Right hindlimb (tissue), 1 donor: ENCODE measurements around the gene ABHD10.

Source experiments
- DNase-seq: peaks from one replicate; pipeline ENCODE4 v3.0.0-alpha.2; 2018

ABHD10 gene

DNA sequence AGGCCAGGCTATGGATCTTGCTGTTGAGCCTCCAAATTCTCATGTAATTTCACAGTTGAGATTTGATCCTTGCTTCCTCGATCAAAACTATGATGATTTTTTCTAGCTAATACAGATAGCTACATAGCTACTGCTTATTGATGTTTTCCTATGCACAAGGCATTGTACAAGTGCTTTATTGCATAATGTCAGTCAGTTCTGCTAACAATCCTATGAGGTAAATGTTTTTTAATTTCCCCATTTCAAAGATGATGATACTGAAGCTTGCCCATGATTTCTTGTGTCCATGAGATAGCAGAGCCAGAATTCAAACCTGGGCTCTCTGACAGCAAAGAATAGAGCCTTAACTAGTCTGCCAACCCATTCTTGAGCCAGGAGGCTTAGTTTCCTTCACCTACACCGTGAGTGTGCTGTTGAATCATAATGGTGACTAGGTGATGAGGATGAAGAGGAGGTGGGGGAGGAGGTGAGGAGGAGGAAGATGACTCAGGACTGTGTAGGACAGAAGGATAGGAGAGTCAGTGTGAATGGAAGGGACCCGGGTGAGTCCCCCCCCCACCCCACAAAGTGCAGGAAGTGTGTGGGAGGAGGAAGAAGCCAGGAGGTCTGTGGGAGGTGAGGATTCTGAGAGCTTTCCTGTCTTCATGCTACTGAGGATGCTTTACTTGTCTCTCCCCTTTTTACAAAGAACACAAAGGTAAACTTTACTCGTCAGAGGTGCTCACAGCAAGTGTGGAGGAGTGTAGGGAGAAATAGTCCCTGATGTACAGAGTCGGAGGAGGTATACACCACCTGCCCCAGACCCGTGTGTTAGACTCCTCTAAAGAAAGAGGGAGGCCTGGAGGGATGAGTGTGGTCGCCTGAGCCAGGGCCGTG, 23.5 kb downstream of the ABHD10 start:
- no peak for DNase-seq

DNA sequence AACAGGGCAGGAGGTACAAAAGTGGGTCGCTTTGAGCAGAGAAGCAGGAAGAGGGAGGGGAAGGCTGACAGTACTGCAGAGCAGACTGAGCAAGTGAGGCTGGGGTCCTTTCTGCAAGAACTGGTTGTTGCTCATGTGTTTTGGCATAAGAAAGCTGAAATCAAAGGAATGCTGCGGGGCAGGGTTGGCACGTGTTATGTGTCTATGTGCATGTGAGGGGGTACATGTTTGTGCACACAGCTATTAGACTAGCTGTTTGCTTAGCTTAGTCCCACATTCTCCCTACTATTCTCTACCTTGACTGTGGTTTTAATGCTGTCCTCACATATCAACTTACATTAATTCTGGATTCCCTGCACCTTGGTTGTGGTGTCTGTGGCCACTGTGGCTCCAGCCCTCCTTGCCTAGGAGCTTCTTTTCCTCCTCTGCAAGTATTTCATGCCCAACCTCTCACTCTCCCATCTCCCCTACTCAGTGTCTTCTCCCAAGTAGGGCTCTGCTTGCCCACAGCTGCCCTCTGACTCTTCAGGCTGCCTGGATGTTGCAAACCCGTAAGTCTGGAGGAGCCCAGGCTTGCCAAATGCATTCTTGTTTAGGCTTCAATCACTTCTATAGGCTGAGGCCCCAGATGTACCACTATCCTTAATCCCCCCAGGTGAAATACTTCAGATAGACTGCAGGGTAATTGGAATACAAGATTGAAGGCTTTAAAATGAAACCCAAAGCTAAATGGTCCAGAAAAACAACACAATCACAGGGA, 24.7 kb downstream of the ABHD10 start:
- no peak for DNase-seq

DNA sequence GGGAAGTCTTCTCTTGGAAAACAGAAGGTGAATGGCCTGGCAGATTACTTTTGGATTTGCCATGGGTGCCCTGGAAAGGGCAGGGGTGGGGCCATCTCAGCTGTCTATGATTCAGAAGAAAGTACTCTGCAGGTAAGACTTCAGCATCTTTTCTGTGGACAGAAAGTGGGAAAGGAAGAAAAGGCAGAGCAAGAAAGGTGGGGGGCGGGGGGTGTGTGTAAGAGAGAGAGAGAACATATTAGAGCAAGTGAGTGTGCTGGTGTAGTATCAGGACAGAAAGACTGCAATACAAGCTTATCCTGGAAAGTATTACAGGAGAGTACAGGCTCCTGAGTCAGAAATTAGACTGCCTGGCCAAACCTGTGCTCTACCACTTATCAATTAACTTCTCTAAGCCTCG, 25.4 kb downstream of the ABHD10 start:
- DNase-seq = no peak

DNA sequence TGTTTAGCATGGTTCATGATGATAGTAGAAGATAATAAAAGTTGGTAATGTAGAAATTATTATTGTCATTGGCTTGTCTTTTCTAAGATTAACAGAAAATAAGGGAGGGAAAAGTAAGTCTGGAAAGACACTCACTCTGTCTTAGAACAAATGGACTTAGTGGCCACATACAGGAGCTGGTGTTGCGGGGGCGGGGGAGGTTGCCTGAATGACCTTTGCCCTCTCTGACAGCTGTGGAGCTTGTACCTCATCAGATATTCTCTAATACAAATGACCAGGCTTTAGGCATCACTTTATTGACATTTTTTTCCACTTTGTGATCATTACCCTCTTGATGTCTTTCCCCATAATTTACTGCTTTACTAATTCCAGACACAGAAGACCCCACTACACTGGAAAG, 25.8 kb downstream of the ABHD10 start:
- DNase-seq = no peak

DNA sequence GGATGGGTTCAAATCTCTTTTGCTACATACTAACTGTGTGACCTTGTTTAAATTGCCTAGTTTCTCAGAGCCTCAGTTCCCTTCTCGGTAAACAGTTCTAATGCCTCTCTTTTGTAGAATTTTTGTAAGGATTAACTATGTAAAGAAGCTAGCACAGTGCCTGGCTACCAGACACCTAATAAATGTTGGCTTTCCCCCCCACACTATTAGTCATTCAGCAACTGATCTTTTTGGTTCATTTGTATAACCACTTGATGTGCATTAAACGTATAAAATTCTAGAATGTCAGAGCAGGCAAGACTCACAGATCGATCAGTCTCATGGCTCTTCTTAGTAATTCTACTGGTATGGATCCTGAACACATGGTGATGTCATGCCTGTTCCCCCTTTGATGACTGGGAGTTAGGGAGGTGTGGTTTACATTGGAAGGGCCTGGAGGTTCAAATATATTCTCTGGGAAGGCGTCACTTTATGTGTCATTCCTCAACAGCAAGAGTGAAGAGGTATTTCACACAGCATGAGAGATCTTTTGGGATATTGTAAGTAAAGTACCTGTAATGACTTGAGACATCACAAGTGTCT, 26.4 kb downstream of the ABHD10 start:
- no peak for DNase-seq

DNA sequence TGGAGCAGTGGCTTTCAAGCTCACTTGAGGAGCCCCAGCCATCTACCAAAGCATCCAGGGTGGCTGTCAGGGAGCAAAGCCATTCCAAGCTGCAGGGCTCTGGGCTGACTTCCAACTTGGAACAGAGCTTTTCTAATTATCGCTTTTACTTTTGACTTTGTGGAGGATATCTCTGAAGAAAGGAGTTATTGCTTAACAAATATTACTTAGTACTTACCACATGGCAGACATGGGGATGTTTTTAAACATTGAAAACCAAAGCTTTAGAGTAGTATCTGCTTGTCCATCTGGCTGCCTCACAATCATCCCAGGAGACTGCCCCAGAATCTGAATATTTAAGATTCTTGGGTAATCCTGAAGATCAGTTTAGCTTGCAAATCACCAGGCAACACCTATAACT, 28.8 kb downstream of the ABHD10 start:
- no peak for DNase-seq

DNA sequence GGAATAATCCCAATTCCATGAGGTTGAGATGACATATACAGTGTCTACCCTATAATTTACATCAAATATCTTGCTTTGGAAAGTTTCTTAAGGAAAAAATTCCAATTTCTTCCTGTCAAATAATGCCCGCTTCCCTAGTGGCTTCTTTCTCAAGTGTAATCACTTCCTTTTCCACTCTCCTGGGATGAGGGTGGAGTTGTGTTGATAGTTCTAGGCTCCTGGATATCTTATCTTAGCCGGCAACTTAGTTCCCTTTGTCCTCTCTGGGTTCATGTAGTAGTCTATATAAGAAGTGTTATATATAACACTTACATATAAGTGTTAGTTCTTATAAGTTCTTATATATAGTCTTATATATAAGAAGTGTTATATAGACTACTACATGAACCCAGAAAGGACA, 30.8 kb downstream of the ABHD10 start:
- DNase-seq = no peak

DNA sequence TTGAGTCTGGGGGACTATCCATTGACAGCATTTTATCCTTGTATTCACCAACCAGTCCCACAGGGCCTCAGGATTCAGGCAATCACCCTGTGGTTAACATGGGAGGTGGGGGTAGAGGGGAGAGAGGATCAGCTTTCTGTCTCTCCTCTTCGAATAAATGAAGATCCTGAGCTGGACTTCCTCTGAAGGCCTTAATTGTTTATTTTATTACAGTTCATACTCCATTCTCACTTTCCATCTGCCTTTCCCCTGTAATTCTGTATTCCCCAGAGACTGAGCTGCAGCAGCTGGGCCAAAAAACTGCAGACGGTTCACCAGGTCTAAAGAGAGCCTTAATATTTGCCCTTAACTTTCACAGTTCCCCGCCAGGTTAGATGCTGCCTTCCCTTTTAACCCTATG, 31.8 kb downstream of the ABHD10 start:
- peak; percentile 29 for DNase-seq

DNA sequence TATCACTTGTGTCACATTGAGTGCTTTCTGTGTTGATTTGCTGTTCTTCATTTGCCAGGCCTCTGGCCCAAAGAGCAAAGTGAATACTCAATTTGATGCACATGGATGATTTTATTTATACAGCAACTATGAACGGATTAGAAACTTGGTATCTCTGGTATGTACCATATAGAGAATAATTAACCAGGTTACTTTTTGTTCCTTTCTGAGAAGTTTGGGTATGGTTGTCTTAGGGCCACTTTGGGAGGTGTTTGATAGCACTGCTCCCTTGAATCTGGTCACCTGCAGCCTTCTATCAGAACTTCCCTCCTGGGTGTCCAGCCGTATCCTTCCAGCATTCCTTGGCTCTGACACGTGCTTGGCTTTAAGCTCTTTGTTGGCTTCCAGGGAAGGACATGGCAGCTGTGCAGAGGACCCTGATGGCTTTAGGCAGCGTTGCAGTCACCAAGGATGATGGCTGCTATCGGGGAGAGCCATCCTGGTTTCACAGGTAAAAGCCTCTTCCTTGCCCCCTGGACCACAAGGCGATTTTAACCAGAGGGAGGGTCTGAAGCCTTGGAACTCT, 32.6 kb downstream of the ABHD10 start:
- DNase-seq = no peak

DNA sequence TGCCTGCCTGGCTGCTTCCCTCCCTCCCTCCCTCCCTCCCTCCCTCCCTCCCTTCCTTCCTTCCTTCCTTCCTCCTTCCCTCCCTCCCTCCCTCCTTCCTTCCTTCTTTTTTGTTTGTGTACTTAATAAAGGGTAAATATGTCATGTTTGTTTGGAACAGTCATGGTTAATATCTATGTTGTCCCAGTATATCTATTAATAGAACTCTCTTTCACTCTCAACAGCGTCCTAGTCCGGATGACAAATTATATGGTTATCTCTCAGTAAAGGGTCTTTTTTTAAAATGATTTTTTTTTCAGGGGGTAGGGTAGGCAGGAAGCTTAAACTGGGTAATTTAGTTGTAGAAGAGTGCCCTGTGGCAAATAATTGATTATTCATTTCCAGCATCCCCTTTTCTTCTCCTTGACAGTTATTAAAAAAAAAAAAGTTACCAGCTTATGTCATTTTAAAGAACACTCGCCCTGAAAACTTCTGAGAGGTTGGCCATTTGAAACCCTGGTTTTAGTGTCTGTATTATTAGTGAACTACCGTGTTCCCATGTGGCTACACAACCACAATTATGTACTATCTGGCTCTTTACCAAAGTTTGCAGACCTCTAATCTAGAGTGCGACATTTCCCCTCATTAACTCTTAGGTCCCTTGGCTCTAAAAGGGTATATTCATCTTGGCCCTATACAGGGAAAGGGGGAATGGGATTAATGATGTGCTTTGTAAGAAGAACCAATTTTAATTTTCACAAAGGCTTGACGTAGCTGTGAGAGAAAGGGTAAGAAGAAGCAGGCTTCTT, 33.6 kb downstream of the ABHD10 start:
- no peak for DNase-seq

DNA sequence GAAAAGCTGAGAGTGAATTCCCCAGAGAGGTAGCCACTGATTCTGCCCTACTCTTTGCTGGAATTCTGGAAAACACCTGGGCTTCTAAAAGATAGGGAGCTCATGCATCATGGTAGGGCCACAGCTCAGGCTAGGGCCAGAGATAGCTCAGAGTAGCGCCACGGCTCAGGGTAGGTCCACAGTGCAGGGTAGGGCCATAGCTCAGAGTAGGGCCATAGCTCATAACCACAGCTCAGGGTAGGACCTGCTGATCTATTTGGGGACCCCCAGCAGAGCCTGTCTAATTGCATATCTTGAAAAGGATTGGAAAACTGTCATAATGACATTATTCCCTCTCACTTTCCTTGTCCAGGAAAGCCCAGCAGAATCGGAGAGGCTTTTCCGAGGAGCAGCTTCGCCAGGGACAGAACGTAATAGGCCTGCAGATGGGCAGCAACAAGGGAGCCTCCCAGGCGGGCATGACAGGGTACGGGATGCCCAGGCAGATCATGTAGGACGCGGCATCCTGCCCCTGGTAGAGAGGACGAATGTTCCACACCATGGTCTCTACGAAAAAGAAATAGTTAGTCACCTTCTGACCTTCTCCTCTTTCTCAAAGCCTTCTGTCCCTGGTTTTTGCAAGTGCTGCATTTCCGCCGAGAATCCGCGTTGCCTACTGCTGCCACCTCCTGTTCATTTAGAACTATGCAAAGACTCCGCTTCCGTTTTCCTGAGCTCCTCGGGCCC, 34.4 kb downstream of the ABHD10 start:
- peak; percentile 71 for DNase-seq

DNA sequence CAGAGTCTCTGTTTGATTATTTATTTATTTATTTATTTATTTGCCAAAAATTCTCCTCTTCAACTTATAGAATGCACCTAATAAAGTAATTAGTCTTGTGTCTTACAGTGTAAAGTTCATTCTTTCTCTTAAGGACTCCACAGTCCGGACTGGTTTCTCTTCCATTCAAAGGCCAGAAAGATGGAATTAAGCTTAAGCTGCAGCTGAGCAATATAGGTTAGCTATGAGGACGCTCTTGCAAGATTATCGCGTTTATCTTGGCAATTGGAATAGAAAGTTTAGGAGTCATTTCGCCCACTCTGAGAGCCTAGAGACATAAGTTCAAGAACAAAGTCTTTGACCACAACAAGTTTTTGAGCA, 34.9 kb downstream of the ABHD10 start:
- DNase-seq = no peak

DNA sequence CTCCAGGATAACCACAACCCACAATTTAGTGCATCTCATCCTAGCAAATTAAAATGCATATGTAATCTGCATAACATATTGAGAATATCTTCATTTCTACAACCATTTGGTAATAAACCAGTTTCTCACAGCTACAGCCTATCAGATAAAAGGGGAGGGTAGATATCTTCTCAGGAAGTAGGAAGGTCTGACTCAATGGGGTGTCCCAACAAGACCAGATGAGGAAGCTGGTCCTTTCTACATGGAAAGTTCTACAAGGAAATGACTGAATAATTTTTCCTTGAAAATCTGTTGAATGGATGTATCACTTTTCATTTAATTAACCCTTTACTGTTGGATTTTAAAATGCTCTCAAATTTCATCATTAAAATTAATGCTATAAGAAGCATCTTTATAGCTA, 38.3 kb downstream of the ABHD10 start:
- no peak for DNase-seq

DNA sequence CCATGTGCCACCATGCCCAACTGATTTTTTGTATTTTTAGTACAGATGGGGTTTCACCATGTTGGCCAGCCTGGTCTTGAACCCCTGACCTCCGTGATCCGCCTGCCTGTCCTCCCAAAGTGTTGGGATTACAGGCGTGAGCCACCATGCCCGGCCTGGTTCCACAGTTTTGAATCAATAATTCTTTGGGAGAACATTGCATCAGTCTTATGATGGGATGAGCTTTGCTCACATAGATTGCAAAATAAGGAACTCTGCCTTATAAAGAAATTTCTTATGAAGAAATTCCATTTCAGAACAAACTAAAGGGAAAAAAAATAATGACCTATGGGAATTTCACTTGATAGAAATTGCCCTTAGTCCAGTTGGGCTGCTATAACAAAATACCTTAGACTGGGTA, 39.9 kb downstream of the ABHD10 start:
- DNase-seq = no peak

DNA sequence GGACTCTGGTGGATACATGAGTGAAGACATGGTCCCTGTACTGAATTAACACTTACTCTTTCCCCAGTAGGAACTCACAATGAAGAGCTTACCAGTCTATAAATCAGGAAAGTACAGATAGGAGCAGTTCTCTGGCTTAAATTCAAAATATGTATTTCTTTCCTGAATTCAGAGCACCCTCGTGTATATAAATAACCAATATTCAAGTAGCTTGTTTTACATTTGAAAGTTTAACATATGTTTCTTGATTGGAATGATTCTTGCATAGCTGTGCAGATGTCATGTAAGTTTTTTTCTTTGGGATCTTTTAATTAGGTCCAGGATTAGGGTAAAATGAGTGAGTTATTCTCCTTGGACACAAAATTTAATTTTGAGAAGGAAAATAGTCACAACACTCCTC, 40.9 kb downstream of the ABHD10 start:
- no peak for DNase-seq

DNA sequence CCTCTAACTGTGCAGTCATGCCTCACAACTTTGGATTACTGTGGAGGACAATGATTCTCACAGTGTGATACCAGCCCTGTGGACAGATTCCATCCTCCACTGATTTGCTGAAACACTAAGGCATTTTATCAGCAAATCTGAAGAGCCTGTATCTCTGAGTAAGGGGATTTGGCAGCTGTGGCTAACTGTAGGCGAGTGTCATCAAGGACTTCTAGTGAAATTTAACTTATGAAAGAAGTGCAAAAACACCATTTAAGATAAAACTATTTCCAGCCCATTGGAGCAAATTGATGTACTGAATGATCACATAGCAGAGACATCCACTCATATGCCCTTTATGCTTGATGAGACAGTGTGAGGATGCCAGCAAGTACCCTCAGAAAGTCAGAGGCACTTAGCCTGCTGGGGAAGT, 41.9 kb downstream of the ABHD10 start:
- no peak for DNase-seq

DNA sequence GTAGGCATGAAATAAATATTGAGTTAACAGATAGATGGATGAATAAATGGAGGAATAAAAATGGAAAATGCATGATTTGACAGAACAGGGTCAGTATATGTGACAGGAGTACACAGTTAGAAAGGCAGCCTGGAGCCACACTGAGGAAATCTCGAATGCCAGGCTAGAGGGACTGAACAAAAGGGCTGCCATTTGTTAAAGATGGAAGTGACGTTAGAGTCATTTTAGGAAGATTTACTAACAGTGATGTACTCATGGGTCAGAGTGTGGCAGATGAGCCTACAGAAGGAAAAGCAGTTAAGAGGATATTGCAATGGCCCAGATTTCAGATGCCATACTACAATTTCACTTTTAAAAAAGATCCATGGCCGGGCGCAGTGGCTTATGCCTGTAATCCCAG, 48.3 kb downstream of the ABHD10 start:
- no peak for DNase-seq

DNA sequence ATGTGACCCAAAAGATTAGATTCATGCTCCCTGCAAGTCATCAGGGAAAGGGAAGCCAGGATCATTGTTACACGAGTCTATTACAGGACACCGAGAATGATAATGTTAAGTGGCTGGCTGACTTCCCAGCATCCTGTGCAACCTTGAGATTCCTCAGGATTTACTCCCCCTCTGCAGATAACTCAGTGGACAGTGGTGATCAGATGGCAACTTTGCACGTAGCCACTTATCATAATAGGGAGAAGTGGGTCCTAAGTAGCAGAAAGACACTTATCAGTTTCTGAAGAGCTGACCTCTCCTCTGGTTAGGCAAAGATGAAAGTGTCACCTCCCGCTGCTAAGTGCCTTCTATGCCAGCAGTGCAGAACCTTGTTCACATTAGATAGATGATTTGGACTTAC, 49.0 kb downstream of the ABHD10 start:
- no peak for DNase-seq

DNA sequence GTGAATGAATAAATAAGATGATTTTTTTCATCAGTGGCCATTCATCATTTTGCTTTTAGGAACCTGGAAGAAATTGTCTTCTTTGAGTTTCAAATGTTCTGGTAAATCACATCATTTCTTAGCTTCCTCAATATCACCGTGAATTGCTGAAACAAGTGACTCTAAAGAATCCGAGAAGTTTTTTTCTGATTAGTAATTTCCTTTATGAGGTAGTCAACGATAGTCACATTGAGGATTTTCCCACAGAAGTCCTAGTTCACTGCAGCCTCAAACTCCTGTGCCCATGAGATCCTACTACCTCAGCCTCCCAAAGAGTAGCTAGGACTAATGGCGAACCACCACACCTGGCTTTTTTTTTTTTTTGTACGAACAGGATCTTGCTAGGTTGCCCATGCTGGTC, 52.1 kb downstream of the ABHD10 start:
- DNase-seq = no peak

DNA sequence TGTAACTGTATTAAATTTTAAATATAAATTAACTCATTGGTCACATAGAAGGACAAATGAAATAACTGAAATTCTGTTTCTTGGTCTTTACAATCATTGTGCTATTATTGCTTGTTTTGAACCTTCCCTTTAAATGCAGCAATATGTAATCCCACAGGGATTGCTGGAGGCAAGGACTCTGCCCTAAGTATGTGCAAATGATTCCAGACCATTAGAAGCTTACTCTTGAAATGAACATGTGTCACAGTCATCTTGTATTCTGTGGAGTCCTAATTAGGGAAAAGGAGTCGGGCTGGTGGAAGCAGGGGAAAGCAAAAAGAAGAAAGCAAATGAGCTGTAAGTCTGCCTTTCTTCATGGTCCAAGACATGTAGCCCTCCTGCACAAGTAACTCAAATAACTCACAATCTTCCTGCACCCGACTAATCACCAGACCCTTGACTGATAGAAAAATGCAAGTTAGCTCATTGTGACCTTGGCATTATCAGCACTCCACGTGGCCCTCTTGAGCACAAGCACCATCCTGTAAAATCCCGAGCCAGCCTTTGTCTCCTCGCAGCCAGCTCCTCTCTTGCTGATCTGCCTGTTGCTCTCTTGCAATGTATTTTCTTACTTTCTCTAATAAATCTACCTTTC, 53.4 kb downstream of the ABHD10 start:
- no peak for DNase-seq

DNA sequence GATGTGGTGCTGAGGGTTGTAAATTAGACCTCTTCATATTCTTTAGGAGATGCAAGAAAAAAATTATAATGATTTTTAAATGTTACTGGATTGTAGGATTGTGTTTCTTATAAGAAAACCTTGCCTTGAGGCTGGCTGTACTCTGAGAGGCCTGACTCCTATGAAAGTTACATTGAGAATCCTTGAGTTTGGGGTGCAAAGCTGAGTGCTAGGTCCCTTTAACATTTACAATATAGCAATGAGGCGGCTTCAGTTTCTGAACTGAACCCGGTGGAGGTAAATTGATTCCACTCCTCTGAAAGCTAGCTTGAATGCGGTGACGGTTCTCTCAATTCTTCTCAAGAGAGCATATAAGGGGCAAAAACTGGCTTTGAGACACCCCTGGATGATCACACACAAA, 55.6 kb downstream of the ABHD10 start, which contains the start of gene TMPRSS7:
Gene TMPRSS7 (plus strand): TSS at position 301 of the 400 bp plus-strand sequence. CDS start 110 bp downstream, outside the sequence.
- no peak for DNase-seq

DNA sequence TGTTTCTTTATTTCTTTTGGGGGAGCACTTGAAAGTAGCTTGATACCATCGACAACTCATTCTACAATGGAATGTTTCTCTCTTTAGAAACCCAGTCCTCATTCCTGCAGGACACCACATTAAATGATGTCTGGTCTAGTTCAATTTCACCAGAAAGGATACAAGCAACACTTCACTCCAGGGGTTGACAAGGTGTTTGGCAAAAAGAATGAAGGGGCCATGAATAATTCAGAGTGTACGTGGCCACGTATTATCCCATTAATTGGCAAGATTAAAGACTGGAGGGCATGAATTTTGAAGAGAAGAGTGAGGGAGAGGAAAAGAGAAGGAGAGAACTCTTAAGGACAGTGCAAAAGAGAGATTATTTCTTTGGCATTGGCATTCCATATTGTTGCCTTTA, 56.4 kb downstream of the ABHD10 start:
- DNase-seq = no peak
